Progenitor cell of endocrine pancreas (in vitro differentiated cells): Measurements from ENCODE around the gene LYAR. TPM values are rescaled to one million over a fixed set of nuclear protein-coding genes. Genes with fewer than 3 reads are reported as not detected.
"Not testable (repeated sequence)": the region's sequence is repeated elsewhere in the genome, so short reads cannot be mapped to it uniquely, and the experiment has no call there.

Experiments used
- DNase-seq: peaks from one replicate; pipeline ENCODE4 v3.0.0; 2021; ENCODE audit warnings: low spot score; ENCODE audit not compliant: unreplicated experiment
- H3K27ac Mint-ChIP-seq: 2 replicates; pipeline ENCODE4 v1.8.0; 2021; ENCODE audit warnings: mild to moderate bottlenecking, moderate library complexity, mixed read lengths
- H3K27me3 Mint-ChIP-seq: 2 replicates; pipeline ENCODE4 v1.8.0; 2021; ENCODE audit warnings: mixed read lengths
- H3K36me3 Mint-ChIP-seq: 2 replicates; pipeline ENCODE4 v1.8.0; 2022; ENCODE audit warnings: mixed read lengths; ENCODE audit not compliant: insufficient read depth
- H3K4me1 Mint-ChIP-seq: 2 replicates; pipeline ENCODE4 v1.8.0; 2021; ENCODE audit warnings: low read depth, mixed read lengths
- H3K4me3 Mint-ChIP-seq: 2 replicates; pipeline ENCODE4 v1.8.0; 2021; ENCODE audit warnings: low read depth, mild to moderate bottlenecking, moderate library complexity, mixed read lengths
- H3K9me3 Mint-ChIP-seq: 2 replicates; pipeline ENCODE4 v1.8.0; 2021; ENCODE audit warnings: low read depth, mixed read lengths
- total RNA-seq: library from RNA; stranded (reverse); gene quantifications from 2 replicates; pipeline ENCODE4 v1.2.1, GENCODE V29; 2021
- TF ChIP-seq, protein P1 (sequence below): fragments of 200-600 bp; sonication (generic); IDR thresholded peaks from one replicate; pipeline ENCODE4 v1.5.0; 2021; ENCODE audit warnings: antibody characterized with exemption, mild to moderate bottlenecking; ENCODE audit not compliant: unreplicated experiment

Gene LYAR
- total RNA-seq, 1 donor from 2014 or later = 18.7 TPM

DNA sequence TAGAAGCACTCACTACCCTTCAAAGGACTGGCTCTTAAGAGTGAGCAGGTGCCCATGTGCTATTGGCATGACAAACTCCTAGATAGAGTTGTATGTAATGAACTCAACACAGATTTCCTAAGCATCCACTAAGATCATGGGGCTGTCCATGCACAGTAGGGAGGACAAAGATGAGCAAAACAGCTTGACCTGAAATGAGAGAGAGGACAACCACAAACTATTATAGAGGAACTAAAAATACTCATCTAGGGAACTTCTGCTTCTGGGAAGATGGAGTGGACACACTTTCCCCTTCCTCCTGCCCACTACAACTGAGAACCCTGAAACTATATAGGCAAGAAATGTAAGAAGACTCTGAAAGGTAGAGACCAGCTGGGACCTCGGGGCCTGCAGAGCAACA lies 21.2 kb downstream of the LYAR start:
- TF ChIP-seq, protein P1, sequence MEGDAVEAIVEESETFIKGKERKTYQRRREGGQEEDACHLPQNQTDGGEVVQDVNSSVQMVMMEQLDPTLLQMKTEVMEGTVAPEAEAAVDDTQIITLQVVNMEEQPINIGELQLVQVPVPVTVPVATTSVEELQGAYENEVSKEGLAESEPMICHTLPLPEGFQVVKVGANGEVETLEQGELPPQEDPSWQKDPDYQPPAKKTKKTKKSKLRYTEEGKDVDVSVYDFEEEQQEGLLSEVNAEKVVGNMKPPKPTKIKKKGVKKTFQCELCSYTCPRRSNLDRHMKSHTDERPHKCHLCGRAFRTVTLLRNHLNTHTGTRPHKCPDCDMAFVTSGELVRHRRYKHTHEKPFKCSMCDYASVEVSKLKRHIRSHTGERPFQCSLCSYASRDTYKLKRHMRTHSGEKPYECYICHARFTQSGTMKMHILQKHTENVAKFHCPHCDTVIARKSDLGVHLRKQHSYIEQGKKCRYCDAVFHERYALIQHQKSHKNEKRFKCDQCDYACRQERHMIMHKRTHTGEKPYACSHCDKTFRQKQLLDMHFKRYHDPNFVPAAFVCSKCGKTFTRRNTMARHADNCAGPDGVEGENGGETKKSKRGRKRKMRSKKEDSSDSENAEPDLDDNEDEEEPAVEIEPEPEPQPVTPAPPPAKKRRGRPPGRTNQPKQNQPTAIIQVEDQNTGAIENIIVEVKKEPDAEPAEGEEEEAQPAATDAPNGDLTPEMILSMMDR = no peak
- Mint-ChIP-seq H3K4me3 (no peak overlapping the region), H3K36me3 (peaks cover 23% of the 10 kb centered on the region), H3K4me1 (no peaks in the 10 kb centered on the region), H3K27me3 (no peaks in the 10 kb centered on the region), H3K27ac (no peak overlapping the region), H3K9me3 (peaks cover 3% of the 10 kb centered on the region)
- no peak for DNase-seq

DNA sequence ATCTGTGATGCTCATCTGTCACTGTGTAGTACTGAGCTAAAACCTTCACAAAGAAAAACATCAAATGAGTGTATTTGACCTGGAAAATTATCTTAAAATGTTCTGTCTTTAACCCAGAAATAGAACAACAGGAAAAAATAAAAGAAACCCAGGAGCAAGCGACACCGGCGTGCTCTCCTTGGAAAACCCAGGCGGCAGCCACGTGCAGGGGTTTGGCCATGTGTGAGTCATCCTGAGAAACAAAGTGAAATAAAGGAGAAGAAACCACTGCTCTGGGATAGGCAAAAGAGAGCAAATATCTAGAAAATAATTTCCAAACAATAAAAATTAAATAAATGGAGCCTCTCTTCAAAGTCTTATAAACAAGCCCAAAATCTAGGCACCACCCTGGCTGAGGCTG lies 22.0 kb downstream of the LYAR start:
- TF ChIP-seq, protein P1 = no peak
- H3K36me3 Mint-ChIP-seq = peaks cover 21% of the 10 kb centered on the region
- H3K4me3 Mint-ChIP-seq = no peak overlapping the region
- H3K27me3 Mint-ChIP-seq = no peaks in the 10 kb centered on the region
- no peak overlapping the region for H3K27ac Mint-ChIP-seq
- H3K9me3 Mint-ChIP-seq = peaks cover 3% of the 10 kb centered on the region
- no peak for DNase-seq
- H3K4me1 Mint-ChIP-seq = peaks cover 4% of the 10 kb centered on the region

DNA sequence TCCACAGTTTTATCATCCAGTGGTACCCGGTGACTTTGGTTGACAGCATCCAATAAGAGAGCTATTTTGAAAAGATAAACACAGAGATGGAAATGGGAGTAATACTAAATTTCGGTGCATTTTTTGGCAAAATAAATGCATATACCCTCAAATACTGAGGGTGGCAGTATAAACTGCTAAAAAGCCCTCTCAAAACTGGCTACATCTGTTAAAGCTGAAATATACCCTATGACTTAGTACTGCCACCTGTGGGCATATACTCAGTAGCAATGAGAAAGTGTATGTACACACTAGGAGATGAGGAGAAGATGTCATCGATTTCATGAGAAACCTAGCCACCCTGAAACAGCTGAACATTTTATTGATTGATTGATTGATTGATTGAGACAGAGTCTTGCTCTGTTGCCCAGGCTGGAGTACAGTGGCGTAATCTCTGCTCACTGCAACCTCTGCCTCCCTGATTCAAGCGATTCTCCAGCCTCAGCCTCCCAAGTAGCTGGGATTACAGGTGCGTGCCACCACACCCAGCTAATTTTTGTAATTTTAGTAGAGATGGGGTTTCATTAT lies 29.7 kb downstream of the LYAR start:
- H3K27ac Mint-ChIP-seq = peak overlapping the region; percentile 93
- TF ChIP-seq, protein P1 = peak; percentile 38

DNA sequence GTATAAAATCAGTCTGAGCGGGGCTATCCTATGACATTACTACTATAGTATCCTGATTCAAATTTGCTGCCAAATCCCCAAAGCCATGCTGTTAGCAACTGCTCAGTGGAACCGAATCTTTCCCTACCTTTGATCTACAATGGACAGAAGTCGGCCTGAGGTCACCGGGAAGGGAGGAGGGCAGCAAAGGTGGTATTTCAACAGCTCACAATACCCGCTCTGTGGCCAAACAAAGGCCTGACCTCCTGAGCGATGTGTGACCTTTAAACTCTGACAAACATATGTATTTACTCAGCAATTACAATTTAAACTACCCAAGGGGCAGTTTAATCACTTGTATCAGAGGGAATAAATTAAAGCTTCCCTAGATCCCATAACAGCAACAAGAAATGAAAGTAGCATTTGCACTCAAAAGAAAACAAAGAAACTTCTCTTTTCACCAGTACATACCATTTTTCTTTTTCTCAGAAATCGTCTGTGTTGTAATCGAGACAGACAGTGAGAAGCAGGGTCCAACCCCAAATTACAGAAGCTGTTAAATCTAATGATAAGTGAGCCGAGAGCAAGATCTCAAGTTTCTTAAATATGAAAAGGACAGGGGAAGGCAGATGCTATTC lies 30.4 kb downstream of the LYAR start:
- DNase-seq = peak; percentile 25
- TF ChIP-seq, protein P1 = no peak
- Mint-ChIP-seq H3K9me3 (no peaks in the 10 kb centered on the region), H3K27me3 (no peaks in the 10 kb centered on the region), H3K27ac (peak overlapping the region; percentile 93), H3K36me3 (no peaks in the 10 kb centered on the region), H3K4me1 (peaks cover 32% of the 10 kb centered on the region), H3K4me3 (peak overlapping the region; percentile 2)

More for the DNA sequence above, 29.7 kb downstream of the LYAR start:
- Mint-ChIP-seq H3K36me3 (no peaks in the 10 kb centered on the region), H3K4me1 (peaks cover 27% of the 10 kb centered on the region), H3K9me3 (no peaks in the 10 kb centered on the region), H3K27me3 (no peaks in the 10 kb centered on the region), H3K4me3 (no peak overlapping the region)
- DNase-seq = no peak

DNA sequence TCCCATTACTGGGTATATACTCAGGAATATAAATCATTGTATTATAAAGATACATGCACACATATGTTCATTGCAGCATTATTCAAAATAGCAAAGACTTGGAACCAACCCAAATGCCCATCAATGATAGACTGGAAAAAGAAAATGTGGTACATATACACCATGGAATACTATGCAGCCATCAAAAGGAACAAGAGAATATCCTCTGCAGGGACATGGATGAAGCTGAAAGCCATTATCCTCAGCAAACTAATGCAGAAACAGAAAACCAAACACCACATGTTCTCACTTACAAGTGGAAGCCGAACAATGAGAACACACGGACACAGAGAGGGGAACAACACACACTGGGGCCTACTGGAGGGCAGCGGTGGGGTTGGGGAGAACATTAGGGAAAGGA lies 32.2 kb downstream of the LYAR start:
- not testable (repeated sequence) for H3K36me3 Mint-ChIP-seq, DNase-seq, H3K27me3 Mint-ChIP-seq, H3K27ac Mint-ChIP-seq, H3K9me3 Mint-ChIP-seq, H3K4me3 Mint-ChIP-seq
- H3K4me1 Mint-ChIP-seq = peaks cover 34% of the 10 kb centered on the region

DNA sequence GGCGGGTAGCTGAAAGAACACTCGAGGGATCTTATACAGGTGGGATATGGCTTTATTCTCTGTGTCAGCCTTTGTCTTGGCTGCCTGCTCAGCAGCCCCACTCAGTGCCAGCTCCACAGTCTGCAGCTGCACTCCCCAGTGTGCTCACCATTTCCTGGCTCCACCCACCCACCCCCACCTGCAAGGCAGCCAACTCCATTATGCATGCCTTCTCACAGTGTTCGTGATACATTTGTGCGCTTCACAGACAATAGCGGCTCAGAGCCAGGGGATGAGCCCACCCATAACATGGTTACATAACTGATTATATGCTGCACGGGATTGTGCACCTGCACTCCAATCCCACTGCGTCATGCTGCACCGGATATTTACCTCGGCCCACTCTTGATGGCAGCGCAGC lies 33.2 kb downstream of the LYAR start:
- no peaks in the 10 kb centered on the region for H3K27me3 Mint-ChIP-seq
- no peaks in the 10 kb centered on the region for H3K36me3 Mint-ChIP-seq
- H3K9me3 Mint-ChIP-seq = no peaks in the 10 kb centered on the region
- H3K27ac Mint-ChIP-seq = peak overlapping the region; percentile 45
- peaks cover 34% of the 10 kb centered on the region for H3K4me1 Mint-ChIP-seq
- no peak overlapping the region for H3K4me3 Mint-ChIP-seq
- TF ChIP-seq, protein P1 = no peak
- DNase-seq = no peak
